ENCODE results near the gene ATP2A2.

GRCh38 chr12:110355073-110355472 is 74.0 kb downstream of the ATP2A2 start:
- TF ChIP-seq CTCF (conservative IDR thresholded peaks at IDR 0.05) (peak; percentile 47; the same call in 1 of the 2 replicates), EZH2 (IDR thresholded peaks at IDR 0.05; ENCODE audit: low read depth) (no peak)

All from PC-9 (cell line).